Glutamatergic neuron (in vitro differentiated cells): ENCODE data around the gene SHTN1. TPM values are rescaled to one million over a fixed set of nuclear protein-coding genes. Genes with fewer than 3 reads are reported as not detected.
A peak's percentile ranks its signal among the peaks of the same experiment; 100 is the strongest.

Experiments
- DNase-seq: peaks from one replicate; pipeline ENCODE4 v3.0.0; 2022
- H3K27ac Mint-ChIP-seq: one replicate; pipeline ENCODE4 v1.8.0; 2020; ENCODE audit warnings: mild to moderate bottlenecking, mixed read lengths, inconsistent platforms; ENCODE audit not compliant: unreplicated experiment
- H3K27me3 Mint-ChIP-seq: one replicate; pipeline ENCODE4 v1.8.0; 2020; ENCODE audit warnings: mild to moderate bottlenecking, moderate library complexity, mixed read lengths, inconsistent platforms; ENCODE audit not compliant: unreplicated experiment
- H3K36me3 Mint-ChIP-seq: one replicate; pipeline ENCODE4 v1.8.0; 2020; ENCODE audit warnings: mild to moderate bottlenecking, mixed read lengths, inconsistent platforms; ENCODE audit not compliant: unreplicated experiment
- H3K4me1 Mint-ChIP-seq: one replicate; pipeline ENCODE4 v1.8.0; 2020; ENCODE audit warnings: mild to moderate bottlenecking, low read depth, mixed read lengths, inconsistent platforms; ENCODE audit not compliant: unreplicated experiment
- H3K4me3 Mint-ChIP-seq: one replicate; pipeline ENCODE4 v1.8.0; 2020; ENCODE audit warnings: mild to moderate bottlenecking, mixed read lengths, inconsistent platforms; ENCODE audit not compliant: unreplicated experiment
- H3K9me3 Mint-ChIP-seq: one replicate; pipeline ENCODE4 v1.8.0; 2020; ENCODE audit warnings: mild to moderate bottlenecking, moderate library complexity, mixed read lengths, inconsistent platforms; ENCODE audit not compliant: unreplicated experiment
- total RNA-seq: library from RNA; stranded (reverse); fragmentation: NEBNext Ultra II Directional; extraction: Animal tissue kit (Norgen Biotek cat#: 25700); gene quantifications from one replicate; pipeline ENCODE4 v1.2.1, GENCODE V29; 2021; ENCODE audit not compliant: unreplicated experiment
- TF ChIP-seq, protein P1 (sequence below): fragments of 200-600 bp; sonication (generic); IDR thresholded peaks from one replicate; pipeline ENCODE4 v1.5.0; 2021; ENCODE audit not compliant: partially characterized antibody, unreplicated experiment

SHTN1 gene
- total RNA-seq, 1 donor from 2014 or later: 54.8 TPM

DNA sequence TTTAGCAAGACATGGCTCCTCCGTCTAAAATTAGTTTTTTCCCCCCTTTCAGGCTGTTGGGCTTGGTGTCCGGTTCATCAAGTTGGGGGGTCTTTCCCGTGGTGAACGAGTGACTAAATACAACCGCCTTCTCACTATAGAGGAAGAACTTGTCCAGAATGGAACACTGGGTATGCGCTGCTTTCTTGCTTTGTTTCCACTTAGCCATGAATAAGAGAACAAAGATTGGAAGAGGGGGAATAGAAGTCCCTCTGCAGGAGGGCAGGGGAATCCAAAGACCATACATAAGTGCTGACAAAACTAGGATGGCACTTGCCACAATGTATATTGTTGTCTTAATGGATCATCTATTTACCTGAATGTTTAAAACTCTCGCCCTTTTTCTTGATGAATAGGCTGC lies 125.2 kb downstream of the SHTN1 start:
- no peak for DNase-seq
- Mint-ChIP-seq H3K4me1 (peaks cover 30% of the 10 kb centered on the region), H3K4me3 (no peak overlapping the region), H3K9me3 (peaks cover 2% of the 10 kb centered on the region), H3K27me3 (peaks cover 2% of the 10 kb centered on the region), H3K27ac (no peak overlapping the region), H3K36me3 (peaks cover 4% of the 10 kb centered on the region)
- TF ChIP-seq, protein P1, sequence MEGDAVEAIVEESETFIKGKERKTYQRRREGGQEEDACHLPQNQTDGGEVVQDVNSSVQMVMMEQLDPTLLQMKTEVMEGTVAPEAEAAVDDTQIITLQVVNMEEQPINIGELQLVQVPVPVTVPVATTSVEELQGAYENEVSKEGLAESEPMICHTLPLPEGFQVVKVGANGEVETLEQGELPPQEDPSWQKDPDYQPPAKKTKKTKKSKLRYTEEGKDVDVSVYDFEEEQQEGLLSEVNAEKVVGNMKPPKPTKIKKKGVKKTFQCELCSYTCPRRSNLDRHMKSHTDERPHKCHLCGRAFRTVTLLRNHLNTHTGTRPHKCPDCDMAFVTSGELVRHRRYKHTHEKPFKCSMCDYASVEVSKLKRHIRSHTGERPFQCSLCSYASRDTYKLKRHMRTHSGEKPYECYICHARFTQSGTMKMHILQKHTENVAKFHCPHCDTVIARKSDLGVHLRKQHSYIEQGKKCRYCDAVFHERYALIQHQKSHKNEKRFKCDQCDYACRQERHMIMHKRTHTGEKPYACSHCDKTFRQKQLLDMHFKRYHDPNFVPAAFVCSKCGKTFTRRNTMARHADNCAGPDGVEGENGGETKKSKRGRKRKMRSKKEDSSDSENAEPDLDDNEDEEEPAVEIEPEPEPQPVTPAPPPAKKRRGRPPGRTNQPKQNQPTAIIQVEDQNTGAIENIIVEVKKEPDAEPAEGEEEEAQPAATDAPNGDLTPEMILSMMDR: no peak

- TF ChIP-seq, protein P1: no peak
- H3K27me3 Mint-ChIP-seq: peaks cover 2% of the 10 kb centered on the region
- H3K9me3 Mint-ChIP-seq: peaks cover 2% of the 10 kb centered on the region
- no peak for DNase-seq
- H3K4me1 Mint-ChIP-seq: peaks cover 28% of the 10 kb centered on the region
- no peak overlapping the region for H3K4me3 Mint-ChIP-seq
- no peak overlapping the region for H3K27ac Mint-ChIP-seq
- peaks cover 4% of the 10 kb centered on the region for H3K36me3 Mint-ChIP-seq
Observed at GRCh38 chr10:116878123-116878522, 126.9 kb downstream of the SHTN1 start.

GRCh38 chr10:116877391-116877790 lies 127.6 kb downstream of the SHTN1 start:
- H3K27me3 Mint-ChIP-seq: peaks cover 2% of the 10 kb centered on the region
- no peak overlapping the region for H3K4me3 Mint-ChIP-seq
- DNase-seq: no peak
- peaks cover 3% of the 10 kb centered on the region for H3K9me3 Mint-ChIP-seq
- TF ChIP-seq, protein P1: no peak
- peaks cover 4% of the 10 kb centered on the region for H3K36me3 Mint-ChIP-seq
- H3K27ac Mint-ChIP-seq: peak overlapping the region; percentile 28
- peaks cover 24% of the 10 kb centered on the region for H3K4me1 Mint-ChIP-seq

DNA sequence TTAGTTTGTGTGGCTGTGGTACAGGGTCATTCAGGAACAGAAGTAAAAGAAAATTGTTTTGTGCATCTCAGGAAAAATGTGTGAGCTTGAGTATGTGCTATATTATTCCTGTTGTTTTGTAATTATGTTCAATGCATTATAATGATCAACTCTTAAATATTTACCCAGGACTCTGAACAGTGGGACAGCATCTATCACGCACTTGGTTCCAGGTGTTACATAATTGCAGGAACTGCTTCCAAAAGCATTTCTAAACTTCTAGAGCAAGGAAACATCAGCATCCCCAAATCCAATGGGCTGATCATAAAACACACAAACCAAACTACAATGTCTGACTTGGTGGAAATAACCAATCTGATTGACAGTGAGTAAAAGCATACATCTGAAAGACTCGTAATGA lies 129.1 kb downstream of the SHTN1 start:
- H3K27me3 Mint-ChIP-seq: peaks cover 2% of the 10 kb centered on the region
- peaks cover 4% of the 10 kb centered on the region for H3K36me3 Mint-ChIP-seq
- no peak for DNase-seq
- no peak overlapping the region for H3K27ac Mint-ChIP-seq
- H3K9me3 Mint-ChIP-seq: peaks cover 5% of the 10 kb centered on the region
- H3K4me1 Mint-ChIP-seq: peaks cover 13% of the 10 kb centered on the region
- no peak overlapping the region for H3K4me3 Mint-ChIP-seq
- TF ChIP-seq, protein P1: no peak

DNA sequence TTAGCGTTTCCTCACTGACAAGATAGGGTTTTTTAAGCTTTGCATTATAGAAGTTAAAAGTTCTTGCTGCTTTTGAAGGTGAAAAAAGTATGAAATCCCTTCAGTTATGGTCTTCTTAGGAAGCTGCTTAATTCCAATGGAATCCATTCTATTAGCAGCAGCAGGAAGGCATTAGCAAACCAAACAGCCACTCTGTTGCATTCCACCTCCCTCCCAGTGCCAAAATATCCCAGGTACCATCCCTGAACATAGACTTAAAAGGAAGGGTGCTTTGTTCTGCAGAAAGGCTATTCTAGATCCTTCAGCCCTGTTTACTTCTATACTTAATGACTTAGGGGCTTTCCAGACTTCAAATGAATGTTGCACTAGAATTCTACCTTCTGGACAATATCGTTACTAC lies 131.9 kb downstream of the SHTN1 start:
- H3K4me1 Mint-ChIP-seq: peaks cover 13% of the 10 kb centered on the region
- peaks cover 4% of the 10 kb centered on the region for H3K36me3 Mint-ChIP-seq
- no peaks in the 10 kb centered on the region for H3K27me3 Mint-ChIP-seq
- TF ChIP-seq, protein P1: no peak
- no peak overlapping the region for H3K27ac Mint-ChIP-seq
- peaks cover 6% of the 10 kb centered on the region for H3K9me3 Mint-ChIP-seq
- no peak overlapping the region for H3K4me3 Mint-ChIP-seq
- DNase-seq: no peak
